HG03439 (cell line): ENCODE data around the gene ABCA2.
A peak's percentile ranks its signal among the peaks of the same experiment; 100 is the strongest.

Experiments used
- ATAC-seq: cut with Tn5 transposase; IDR thresholded peaks from one replicate; pipeline ENCODE4 v1.9.1; 2021; ENCODE audit warnings: mild to moderate bottlenecking, moderate library complexity; ENCODE audit not compliant: unreplicated experiment

The ABCA2 gene

GRCh38 chr9:137027369-137028262 lies at the start of gene ABCA2:
Gene ABCA2, minus strand, starts transcription at chr9:137028237. Its CDS starts 97 bp downstream, at chr9:137028140.
- no peak for ATAC-seq

GRCh38 chr9:137077010-137077747 lies 49.1 kb upstream of the ABCA2 start, which contains the start of gene UAP1L1:
Gene UAP1L1, plus strand, starts transcription at chr9:137077517. Its CDS starts 16 bp downstream, at chr9:137077533.
- ATAC-seq = no peak

GRCh38 chr9:137076636-137077009 lies 48.6 kb upstream of the ABCA2 start:
- no peak for ATAC-seq

- ATAC-seq = no peak
Observed at GRCh38 chr9:137075275-137075775, 47.3 kb upstream of the ABCA2 start.

- no peak for ATAC-seq
Observed at GRCh38 chr9:137074657-137075274, 46.7 kb upstream of the ABCA2 start.

GRCh38 chr9:137073992-137074399 lies 46.0 kb upstream of the ABCA2 start:
- no peak for ATAC-seq

GRCh38 chr9:137071282-137071681 lies 43.2 kb upstream of the ABCA2 start:
- no peak for ATAC-seq

GRCh38 chr9:137070906-137071275 lies 42.9 kb upstream of the ABCA2 start:
- ATAC-seq = peak; percentile 5

- ATAC-seq = peak; percentile 57
Observed at GRCh38 chr9:137070201-137070905, 42.3 kb upstream of the ABCA2 start, which contains the start of gene SAPCD2. Gene SAPCD2, minus strand, starts transcription at chr9:137070557. Its CDS starts 97 bp downstream, at chr9:137070460.

- ATAC-seq = peak; percentile 0
Observed at GRCh38 chr9:137069508-137070091, 41.6 kb upstream of the ABCA2 start.

- ATAC-seq = no peak
Observed at GRCh38 chr9:137068539-137069507, 40.8 kb upstream of the ABCA2 start.

GRCh38 chr9:137067860-137068538 lies 40.0 kb upstream of the ABCA2 start:
- no peak for ATAC-seq

- no peak for ATAC-seq
Observed at GRCh38 chr9:137066096-137066861, 38.2 kb upstream of the ABCA2 start.

- no peak for ATAC-seq
Observed at GRCh38 chr9:137065336-137065967, 37.4 kb upstream of the ABCA2 start.

- no peak for ATAC-seq
Observed at GRCh38 chr9:137064880-137065164, 36.8 kb upstream of the ABCA2 start.

GRCh38 chr9:137064027-137064879 lies 36.2 kb upstream of the ABCA2 start:
- no peak for ATAC-seq
